Colonic mucosa (tissue), 4 donors: ENCODE results near the gene NARS2. TPM values are rescaled to one million over a fixed set of nuclear protein-coding genes. Genes with fewer than 3 reads are reported as not detected.

Experiments
- DNase-seq: peaks from one replicate; pipeline ENCODE4 v3.0.0-alpha.2; 2020
- H3K27ac ChIP-seq: fragments of 200-600 bp; one replicate; pipeline ENCODE4 v1.8.0; 2021
- H3K27me3 ChIP-seq: fragments of 200-600 bp; one replicate; pipeline ENCODE4 v1.8.0; 2021
- H3K36me3 ChIP-seq: fragments of 200-600 bp; one replicate; pipeline ENCODE4 v1.8.0; 2021
- H3K4me1 ChIP-seq: fragments of 200-600 bp; one replicate; pipeline ENCODE4 v1.8.0; 2021; ENCODE audit warnings: mild to moderate bottlenecking
- H3K4me3 ChIP-seq: fragments of 200-600 bp; one replicate; pipeline ENCODE4 v1.8.0; 2021
- H3K9ac ChIP-seq, 2 donors: one replicate each; pipeline ENCODE4 v1.7.0; 2013; ENCODE audit warnings: control low read depth in 2 of 2, low read depth in 2 of 2, low read length in 2 of 2
- H3K9me3 ChIP-seq: fragments of 200-600 bp; one replicate; pipeline ENCODE4 v1.8.0; 2021
- intact Hi-C: fragments of 100-400 bp; cut with DNase I; formaldehyde crosslinking; loops from one replicate; pipeline ENCODE4 v1.14.1; 2022
- total RNA-seq, 2 donors: library from RNA; stranded (reverse); fragmentation: NEBNext Ultra II Directional in 1 of 2; extraction: Animal tissue kit (Norgen Biotek cat#: 25700) in 1 of 2; gene quantifications; one replicate each; pipeline ENCODE4 v1.2.1, GENCODE V29; 2021
- TF ChIP-seq, protein P1 (sequence below): fragments of 200-600 bp; IDR thresholded peaks from one replicate; pipeline ENCODE4 v1.8.0; 2022; ENCODE audit warnings: antibody characterized with exemption, mild to moderate bottlenecking
- donor health status: healthy.
- donor health status: DM: no; HTN: no; CAD: no.
- donor health status: DM: no; HTN: no; CAD: no.

NARS2 gene
- total RNA-seq, 2 donors from 2014 or later: 15.0 to 23.7 TPM

- no peaks in the 10 kb centered on the region for H3K36me3 ChIP-seq
- no peaks in the 10 kb centered on the region for H3K27me3 ChIP-seq
- H3K27ac ChIP-seq: no peak overlapping the region
- H3K9me3 ChIP-seq: no peaks in the 10 kb centered on the region
- TF ChIP-seq, protein P1, sequence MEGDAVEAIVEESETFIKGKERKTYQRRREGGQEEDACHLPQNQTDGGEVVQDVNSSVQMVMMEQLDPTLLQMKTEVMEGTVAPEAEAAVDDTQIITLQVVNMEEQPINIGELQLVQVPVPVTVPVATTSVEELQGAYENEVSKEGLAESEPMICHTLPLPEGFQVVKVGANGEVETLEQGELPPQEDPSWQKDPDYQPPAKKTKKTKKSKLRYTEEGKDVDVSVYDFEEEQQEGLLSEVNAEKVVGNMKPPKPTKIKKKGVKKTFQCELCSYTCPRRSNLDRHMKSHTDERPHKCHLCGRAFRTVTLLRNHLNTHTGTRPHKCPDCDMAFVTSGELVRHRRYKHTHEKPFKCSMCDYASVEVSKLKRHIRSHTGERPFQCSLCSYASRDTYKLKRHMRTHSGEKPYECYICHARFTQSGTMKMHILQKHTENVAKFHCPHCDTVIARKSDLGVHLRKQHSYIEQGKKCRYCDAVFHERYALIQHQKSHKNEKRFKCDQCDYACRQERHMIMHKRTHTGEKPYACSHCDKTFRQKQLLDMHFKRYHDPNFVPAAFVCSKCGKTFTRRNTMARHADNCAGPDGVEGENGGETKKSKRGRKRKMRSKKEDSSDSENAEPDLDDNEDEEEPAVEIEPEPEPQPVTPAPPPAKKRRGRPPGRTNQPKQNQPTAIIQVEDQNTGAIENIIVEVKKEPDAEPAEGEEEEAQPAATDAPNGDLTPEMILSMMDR: no peak
- H3K4me1 ChIP-seq: no peaks in the 10 kb centered on the region
- no peak overlapping the region for H3K9ac ChIP-seq
- intact Hi-C loops: no loop called here
- DNase-seq: no peak
- no peak overlapping the region for H3K4me3 ChIP-seq
These were observed 9.2 kb upstream of the NARS2 start for GRCh38 chr11:78583889-78584288.

- intact Hi-C loops: no loop called here
- TF ChIP-seq, protein P1: no peak
- no peaks in the 10 kb centered on the region for H3K27me3 ChIP-seq
- no peaks in the 10 kb centered on the region for H3K36me3 ChIP-seq
- H3K27ac ChIP-seq: no peak overlapping the region
- H3K9me3 ChIP-seq: no peaks in the 10 kb centered on the region
- DNase-seq: no peak
- H3K4me3 ChIP-seq: no peak overlapping the region
- no peaks in the 10 kb centered on the region for H3K4me1 ChIP-seq
- H3K9ac ChIP-seq: no peak overlapping the region
These were observed 2.8 kb upstream of the NARS2 start for GRCh38 chr11:78577495-78577894.

DNA sequence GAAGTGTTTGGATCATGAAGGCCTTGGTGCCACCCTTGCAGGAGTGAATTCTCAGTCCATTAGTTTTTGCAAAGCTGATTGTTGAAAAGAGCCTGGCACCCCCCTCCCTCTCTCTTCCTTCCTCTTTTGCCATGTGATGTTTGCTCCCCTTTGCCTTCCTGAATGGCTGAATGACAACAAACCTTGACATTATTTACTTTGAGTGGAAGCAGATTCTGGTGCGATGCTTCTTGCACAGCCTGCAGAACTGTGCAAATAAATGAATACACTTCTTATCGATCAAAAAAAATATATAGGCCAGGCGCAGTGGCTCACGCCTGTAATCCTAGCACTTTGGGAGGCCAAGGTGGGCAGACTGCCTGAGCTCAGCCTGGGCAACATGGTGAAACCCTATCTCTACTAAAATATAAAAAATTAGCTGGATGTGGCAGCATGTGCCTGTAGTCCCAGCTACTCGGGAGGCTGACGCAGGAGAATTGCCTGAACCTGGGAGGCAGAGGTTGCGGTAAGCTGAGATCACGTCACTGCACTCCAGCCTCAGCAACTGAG, 2.0 kb upstream of the NARS2 start:
- intact Hi-C loops: no loop called here
- no peaks in the 10 kb centered on the region for H3K27me3 ChIP-seq
- H3K4me1 ChIP-seq: no peaks in the 10 kb centered on the region
- H3K9me3 ChIP-seq: no peaks in the 10 kb centered on the region
- no peak for DNase-seq
- H3K36me3 ChIP-seq: no peaks in the 10 kb centered on the region
- no peak overlapping the region for H3K9ac ChIP-seq
- H3K4me3 ChIP-seq: no peak overlapping the region
- no peak overlapping the region for H3K27ac ChIP-seq
- TF ChIP-seq, protein P1: no peak

GRCh38 chr11:78575478-78575877, 814 bp upstream of the NARS2 start:
- Histone ChIP-seq H3K36me3 (no peaks in the 10 kb centered on the region), H3K9me3 (no peaks in the 10 kb centered on the region), H3K4me3 (peak overlapping the region; percentile 97), H3K9ac (peak overlapping the region; percentile 44 to 93), H3K27me3 (no peaks in the 10 kb centered on the region), H3K27ac (peak overlapping the region; percentile 87), H3K4me1 (no peaks in the 10 kb centered on the region)
- intact Hi-C loops: no loop called here
- TF ChIP-seq, protein P1: no peak
- DNase-seq: no peak

GRCh38 chr11:78573681-78574080, 983 bp downstream of the NARS2 start:
- TF ChIP-seq, protein P1: no peak
- Histone ChIP-seq H3K4me1 (no peaks in the 10 kb centered on the region), H3K9me3 (no peaks in the 10 kb centered on the region), H3K9ac (peak overlapping the region; percentile 91 to 93), H3K27me3 (no peaks in the 10 kb centered on the region), H3K36me3 (no peaks in the 10 kb centered on the region), H3K27ac (no peak overlapping the region), H3K4me3 (peak overlapping the region; percentile 97)
- DNase-seq: no peak
- intact Hi-C loops: no loop called here
